ENCODE measurements around the gene CELF2.

CELF2 gene

DNA sequence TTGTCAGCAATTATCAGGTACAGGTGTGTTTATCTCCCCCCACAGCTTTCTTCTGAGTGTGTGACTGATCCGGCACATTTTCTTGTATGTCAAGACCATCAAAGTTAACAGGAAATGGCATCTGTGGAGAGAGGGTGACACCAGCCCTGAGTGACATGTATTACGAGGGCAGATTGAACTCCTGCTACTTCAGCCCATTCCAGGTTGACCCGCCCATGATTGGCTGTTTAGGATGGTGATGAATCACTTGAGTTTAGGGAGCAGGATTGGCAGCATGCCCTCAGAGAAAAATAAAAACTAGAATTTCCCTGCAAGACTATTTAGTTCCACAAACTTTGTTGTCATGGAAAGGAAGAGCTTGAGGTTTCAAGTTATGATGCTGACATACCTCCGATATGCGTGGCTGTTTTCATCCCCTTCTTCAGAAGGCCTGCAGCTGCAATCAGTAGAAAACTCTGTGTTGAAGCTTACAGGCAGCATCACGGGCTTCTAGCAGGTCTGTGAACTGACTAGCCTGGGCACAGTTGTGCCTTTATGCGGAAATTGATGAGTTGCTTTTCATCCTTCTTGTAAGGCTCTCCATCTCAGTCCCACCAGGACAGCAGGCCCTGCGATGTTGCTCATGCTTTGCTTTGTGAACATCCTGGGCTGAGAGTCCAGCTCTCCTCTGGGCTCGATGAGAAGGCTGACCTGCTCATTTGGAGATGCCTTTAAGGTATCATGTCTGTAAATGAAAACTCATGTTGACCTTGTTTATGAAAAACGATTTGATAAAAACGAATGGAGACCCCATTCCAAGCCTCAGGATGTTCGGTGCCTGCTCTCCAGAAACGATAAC lies 8.0 kb upstream of the CELF2 start:
- no peak overlapping the region for H3K4me3 ChIP-seq (replicated peaks; ENCODE audit: low read depth, low read length)
- TF ChIP-seq CTCF (IDR thresholded peaks at IDR 0.05; ENCODE audit: low read length, missing control alignments): no peak
- DNase-seq (ENCODE audit: low read depth): peak; percentile 32

DNA sequence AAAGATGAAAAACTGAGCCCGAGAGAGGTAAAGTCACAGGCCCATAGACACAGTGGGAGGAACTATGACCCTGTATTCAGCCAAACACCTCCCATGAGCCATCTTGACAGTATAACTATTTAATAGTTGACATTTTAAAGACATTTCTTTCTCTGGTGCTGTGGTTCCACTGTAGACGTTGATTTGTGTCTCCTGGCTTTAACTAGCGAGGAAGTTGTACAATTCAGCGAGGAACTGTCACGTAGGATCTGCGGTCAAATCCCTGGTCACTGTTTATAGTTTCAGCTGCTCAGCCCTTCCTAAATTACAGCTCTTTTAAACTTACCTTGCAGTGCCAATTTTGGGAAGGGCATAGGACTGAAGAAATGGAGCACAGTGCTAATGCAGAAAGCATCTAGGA lies 7.1 kb upstream of the CELF2 start:
- no peak for TF ChIP-seq CTCF (IDR thresholded peaks at IDR 0.05; ENCODE audit: low read length, missing control alignments)
- H3K4me3 ChIP-seq (replicated peaks; ENCODE audit: low read depth, low read length): no peak overlapping the region
- no peak for DNase-seq (ENCODE audit: low read depth)

GRCh38 chr10:11011436-11011835 lies 6.2 kb upstream of the CELF2 start:
- no peak for DNase-seq (ENCODE audit: low read depth)
- no peak overlapping the region for H3K4me3 ChIP-seq (replicated peaks; ENCODE audit: low read depth, low read length)
- no peak for TF ChIP-seq CTCF (IDR thresholded peaks at IDR 0.05; ENCODE audit: low read length, missing control alignments)

GRCh38 chr10:11011984-11012383 lies 5.7 kb upstream of the CELF2 start:
- no peak overlapping the region for H3K4me3 ChIP-seq (replicated peaks; ENCODE audit: low read depth, low read length)
- DNase-seq (ENCODE audit: low read depth): no peak
- TF ChIP-seq CTCF (IDR thresholded peaks at IDR 0.05; ENCODE audit: low read length, missing control alignments): no peak

DNA sequence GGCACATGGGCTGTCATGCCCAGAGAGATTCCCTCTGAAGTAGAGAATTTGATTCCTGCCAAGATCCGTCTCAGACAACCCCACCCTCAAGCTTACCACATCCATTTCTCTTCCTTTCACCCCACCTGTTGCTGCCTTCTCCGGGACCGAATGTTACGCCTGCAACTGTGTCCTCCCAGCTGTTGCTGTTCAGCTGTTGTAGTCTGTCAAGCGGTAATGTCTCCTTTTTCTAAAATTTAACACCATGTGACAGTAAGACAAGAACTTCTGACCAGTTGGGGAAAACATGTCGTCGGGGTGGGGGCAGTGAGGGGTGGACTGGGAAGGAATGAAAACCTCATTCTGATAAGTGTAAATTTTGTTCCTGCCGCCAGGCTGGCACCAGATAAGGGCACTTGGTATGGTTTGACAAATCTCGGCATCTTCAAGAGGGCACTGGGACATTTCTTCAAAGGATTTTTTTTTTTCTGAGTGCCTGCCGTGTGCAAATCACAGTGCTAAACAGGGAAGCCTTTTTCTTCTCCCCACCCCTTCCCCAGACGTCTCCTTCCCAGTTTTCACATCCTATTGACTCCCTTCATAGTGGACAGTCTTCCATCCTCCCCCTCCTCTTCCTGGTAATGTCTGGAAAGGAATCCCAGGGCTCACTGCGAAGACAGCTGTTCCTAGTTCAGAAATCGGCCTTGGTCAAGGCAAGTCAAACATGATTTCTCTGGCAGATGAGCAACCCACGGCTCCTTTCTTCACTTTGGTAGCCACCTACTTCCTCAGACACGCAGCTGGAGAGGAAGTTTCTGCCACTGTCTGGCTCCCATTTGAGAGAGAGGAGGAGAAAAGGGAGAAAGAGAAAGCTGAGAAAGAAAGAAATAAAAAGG lies 5.0 kb upstream of the CELF2 start:
- no peak for TF ChIP-seq CTCF (IDR thresholded peaks at IDR 0.05; ENCODE audit: low read length, missing control alignments)
- no peak overlapping the region for H3K4me3 ChIP-seq (replicated peaks; ENCODE audit: low read depth, low read length)
- no peak for DNase-seq (ENCODE audit: low read depth)

DNA sequence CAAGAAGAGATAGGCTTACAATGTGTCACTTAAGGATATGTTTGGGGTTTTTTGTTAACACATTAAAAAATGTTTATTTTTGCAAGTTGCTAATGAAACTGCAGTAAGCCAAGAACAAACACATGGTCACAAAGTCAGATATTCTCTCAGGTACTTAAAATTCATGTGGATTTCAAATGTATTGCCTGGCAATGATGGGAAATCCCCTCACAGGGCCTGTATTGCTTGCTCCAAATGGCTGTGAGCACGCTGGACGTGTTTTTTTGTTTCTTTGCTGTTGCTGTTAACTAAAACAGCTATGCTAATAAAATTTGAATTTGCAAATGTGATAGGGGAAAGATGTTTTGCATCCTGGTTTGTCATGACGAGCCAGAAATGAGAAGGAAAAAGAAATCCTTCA lies 3.8 kb upstream of the CELF2 start:
- TF ChIP-seq CTCF (IDR thresholded peaks at IDR 0.05; ENCODE audit: low read length, missing control alignments): no peak
- H3K4me3 ChIP-seq (replicated peaks; ENCODE audit: low read depth, low read length): no peak overlapping the region
- no peak for DNase-seq (ENCODE audit: low read depth)
